SHP77 treated with DMSO at 0.1 percent for 48 hours (cell line): ENCODE data around the gene GPC6.

Experiments
- DNase-seq: peaks from one replicate; lab custom pipeline; 2025; lab: John Stamatoyannopoulos, UW

The GPC6 gene

DNA sequence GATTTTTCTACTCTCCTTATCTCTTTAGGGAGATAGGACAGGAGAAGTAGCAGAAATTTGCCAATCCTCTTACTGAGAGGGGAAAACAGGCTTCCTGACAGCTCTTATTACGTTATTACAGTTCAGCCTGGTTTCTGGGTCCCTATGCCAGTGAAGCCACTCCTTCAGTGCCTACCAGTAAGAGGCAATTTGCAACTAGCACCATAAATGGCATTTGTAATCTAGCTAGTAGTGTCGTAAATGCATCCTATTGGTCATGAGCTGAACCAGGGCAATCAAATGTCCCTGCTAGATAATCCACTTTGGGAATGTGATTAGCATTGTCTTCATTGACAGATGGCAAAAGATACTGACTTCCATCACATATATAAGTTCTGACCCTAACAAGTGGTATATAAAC is 824.1 kb downstream of the GPC6 start:
- DNase-seq = no peak

DNA sequence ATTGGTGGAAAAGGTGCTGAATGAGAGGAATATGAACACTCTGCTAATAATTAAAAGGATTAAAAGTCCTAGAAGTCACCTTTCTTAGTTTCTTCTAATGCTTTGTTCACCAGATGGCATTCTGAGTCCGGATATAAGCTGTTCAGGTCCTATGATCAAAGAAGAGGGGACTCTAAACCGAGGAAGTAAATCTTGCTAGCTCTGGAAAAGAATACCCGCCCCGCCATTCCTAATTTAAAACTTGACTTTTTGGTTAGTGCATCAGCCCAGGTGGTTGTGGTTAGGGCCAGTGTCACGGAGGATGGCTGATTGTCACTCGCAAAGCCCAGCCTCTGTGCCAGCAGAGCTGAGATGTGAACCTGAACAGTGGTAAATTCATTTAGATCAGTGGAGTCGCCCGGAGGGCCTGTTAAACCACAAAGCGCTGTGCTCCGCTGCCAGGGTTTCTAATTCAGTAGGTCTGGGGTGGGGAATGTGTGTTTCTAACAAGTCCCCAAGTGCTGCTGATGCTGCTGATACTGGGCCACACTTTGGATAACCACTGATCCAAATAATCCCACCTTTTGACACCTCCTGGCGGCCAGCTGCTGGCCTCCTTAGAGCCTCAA is 827.5 kb downstream of the GPC6 start:
- no peak for DNase-seq

DNA sequence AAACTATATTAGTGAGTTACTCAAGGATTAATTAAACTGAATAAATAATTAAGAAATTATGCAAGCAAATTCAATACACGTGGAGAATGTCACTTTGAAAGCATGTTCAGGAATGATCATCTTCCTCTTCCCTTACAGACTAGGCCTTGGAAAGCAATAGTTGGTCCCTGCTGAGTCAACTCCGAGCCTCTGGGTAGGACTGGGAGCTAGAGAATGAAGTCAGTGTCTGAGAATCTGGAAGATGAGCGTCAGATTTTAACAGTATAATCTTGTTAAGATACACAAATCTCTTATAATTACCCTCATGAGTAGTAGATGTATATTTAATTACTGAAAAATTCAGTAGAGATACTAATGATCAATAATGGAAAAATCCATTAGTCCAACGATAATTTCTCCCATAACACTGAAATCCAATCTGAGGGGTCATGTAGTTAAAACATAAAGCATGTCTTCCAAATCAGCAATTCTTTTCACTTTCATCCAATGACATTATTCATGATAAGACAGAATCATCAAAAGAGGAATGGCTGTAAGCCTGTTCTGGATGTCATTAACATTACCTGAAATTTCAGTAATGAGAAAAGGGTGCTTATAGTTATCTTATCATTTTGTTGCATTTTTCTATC is 829.9 kb downstream of the GPC6 start:
- DNase-seq = no peak

DNA sequence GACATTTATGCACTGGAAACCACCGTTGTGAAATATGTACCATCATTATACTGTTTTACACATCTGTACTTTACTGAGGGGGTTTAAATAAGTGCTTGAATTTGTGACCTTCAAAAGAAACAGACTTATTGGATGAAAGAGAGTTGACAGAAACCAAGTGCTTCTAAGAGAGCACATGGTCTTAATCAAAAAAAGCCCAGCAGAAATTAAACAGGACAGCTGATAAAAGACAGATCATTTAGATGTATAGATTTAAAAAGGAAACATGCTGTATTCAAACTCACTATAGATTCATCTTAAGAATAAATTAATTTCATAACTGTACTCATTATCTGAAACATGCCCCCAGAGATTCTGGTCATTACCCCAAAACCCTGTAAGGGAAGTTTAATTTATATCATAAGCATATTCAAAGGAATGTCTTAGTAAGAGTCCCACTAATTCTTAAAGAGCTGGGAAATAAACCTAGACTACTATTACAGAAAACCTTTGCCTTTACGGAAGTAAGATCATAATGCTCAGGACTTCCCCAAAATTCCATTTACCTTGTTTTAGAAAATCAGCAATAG is 831.1 kb downstream of the GPC6 start:
- DNase-seq = no peak

DNA sequence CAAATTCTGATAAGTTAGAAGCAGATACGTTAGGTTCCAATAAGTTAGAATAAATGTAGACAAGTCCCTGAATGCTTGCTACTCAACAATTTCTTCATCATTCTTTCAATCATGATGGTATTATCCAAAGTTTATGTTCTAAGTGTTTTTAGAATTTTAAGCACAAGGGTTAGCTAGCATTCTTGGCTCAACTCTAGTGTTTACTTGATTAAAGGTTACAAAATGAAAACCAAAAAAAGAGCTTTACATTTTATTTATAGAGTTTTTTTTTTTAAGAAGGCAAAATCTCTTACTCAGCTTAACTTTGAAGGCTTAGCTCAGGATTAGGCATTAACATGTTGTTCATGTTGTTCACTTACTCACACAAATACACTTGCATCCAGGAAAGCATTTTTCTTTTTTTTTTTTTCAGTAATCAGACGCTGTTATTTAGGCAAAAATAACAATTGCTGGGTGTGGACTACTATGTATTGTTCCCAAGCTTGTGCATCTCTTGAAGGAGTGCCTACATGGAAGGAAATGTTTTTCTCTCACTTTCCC is 832.3 kb downstream of the GPC6 start:
- DNase-seq = no peak

DNA sequence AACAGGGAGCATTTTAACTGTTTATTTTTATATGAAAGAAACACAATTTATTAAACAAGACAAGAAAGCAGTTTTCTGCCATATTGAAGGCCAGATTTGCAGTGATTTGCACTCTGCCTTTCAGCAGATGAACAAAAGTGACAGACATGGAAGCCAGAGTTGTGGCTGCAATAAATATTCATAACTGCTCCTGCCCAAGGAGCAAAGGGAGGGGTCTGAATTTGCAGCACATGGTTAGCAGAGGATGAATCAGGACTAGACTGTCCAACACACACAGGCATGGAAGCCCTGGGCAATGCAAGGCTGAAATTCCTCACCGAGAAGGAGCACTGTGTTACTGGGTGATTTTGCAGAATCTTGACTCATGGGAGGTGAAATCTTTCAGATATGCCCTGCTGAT is 834.7 kb downstream of the GPC6 start:
- no peak for DNase-seq

DNA sequence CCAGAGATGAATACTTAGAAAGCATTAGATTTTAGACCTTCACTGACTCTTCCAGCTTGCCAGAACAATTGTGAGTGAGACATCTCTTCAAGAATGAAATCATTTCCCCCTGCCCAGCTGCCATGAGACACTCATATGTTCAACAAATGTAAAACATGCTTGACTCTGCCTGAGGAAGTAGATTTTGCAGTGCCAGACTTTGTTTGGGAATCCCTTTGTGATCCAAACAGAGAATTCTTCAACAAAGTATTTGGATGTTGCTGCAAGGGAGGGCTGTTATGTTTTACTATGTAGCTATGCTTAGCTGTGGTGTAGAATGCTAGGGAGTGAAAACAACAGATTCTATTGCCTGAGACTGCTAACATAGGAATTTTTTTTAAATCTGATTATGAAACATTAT is 836.5 kb downstream of the GPC6 start:
- DNase-seq = no peak

DNA sequence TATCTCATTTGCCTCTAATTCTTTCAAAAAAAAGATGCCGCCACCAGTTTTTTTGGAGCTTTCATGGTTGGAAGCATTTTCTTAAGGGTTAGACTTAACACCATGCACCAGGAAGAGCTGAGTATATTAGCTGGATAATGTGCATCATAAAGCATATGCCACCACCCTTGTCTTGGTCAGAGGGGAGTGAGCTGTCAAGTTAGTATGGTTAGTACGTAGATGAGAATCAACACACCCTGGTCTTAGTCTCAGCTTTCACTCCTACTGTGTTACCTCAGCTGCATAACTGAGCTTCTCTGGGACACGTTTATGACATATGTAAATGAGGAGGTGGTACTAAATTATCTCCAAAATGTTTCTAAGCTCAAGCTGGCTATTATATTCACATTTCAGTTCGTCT is 837.2 kb downstream of the GPC6 start:
- DNase-seq = no peak

DNA sequence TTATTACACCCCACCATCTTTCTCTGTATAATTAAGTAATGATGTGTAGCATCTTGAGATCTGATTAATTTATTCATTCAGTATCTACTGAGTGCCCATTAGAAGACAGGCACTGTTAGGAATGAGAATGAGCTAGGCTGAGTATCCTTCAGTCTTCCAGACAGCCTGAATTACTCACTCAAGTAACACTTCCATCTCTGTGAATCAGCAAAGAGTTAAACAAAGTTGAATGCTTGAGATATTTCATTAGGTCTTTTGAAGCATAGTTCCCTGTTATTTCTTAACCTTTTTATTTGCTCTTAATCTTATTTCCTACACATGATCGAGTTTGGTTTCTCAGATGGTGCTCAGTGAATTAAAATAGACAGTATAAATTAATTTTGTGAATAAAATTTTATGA is 839.1 kb downstream of the GPC6 start:
- no peak for DNase-seq

DNA sequence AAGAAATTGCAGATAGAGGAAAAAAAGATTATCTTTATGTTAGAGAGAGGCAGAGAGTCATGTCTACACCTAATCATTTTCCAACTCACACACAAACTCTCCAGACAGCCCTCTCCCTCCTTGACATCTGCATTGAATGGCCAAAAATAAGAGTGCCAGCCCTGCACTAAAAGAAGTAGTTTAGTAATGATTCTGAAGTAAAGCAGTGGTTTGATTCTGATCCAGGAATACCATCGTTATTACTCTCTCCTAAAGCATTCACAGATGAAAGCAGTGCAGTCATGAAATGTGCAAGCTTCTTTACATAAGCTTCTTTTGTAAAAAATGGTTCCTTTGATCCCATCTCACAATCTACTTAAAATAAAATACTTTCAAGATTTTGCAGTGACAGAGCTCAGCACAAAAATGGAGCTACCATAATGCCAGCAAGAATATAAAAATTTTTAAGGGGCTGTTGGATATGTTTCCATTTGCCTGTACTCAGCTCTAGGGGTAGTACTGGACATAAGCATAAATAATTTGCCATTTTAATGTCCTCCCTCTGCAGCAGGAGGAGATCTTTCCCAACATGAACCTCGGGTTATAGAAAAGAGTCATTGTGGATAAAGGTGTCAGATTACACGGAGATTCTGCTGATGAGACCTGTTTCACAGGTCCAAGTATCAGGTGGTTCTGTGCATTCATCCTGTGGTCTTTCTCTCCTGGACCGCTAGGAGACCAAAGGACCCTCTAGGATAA is 846.6 kb downstream of the GPC6 start:
- DNase-seq = peak; percentile 35

DNA sequence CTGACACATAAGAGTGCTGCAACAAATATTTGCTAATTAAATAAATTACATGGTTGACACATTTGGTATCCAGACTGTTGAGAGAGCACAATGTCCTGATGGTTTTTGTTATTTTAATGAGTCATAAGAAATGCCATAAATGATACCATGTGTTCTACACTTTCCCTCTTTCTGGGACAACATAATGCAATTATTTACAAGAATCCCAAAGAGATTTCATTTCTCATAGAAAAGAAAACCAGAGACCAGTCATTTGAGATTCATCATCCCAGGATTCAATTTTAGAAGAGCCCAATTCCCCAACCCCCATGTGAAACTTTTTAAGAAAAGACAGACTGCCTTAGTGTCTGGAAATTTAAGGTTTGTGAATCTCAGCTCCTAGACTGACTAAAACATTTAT is 853.3 kb downstream of the GPC6 start:
- DNase-seq = no peak

DNA sequence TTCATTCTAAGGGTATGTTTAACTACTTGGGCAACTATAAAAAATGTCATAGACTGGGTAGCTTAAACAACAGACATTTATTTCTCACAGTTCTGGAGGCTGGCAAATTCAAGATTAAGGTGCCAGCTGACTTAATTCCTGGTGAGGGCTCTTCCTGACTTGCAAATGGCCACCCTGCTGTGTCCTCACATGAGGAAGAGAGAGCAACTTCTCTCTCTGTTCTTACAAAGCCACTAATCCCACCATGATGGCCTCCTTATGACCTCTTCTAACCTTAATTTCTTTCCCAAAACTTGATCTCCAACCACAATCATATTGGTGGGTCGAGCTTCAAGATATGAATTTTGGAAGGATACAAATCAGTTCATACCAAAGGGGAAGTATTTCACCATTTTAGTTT is 853.9 kb downstream of the GPC6 start:
- DNase-seq = no peak

DNA sequence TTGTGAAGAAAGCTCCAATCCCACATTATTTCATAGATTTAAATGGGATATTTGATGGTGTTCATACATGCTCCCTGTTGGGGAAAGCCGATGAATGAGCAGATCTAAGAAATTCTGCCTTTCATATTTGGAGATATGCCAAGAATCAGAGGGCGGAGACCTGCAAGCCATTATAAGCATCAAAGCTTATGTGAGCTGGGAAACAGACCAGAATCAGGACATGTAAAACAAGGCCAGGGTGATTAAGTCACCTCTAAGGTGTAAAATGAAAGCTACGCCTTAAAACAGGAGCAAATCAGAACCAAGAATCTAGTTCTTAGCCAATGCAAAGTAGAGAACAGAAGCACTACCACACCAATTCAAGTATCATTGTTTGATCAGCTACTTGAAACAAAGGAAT is 860.5 kb downstream of the GPC6 start:
- DNase-seq = no peak

DNA sequence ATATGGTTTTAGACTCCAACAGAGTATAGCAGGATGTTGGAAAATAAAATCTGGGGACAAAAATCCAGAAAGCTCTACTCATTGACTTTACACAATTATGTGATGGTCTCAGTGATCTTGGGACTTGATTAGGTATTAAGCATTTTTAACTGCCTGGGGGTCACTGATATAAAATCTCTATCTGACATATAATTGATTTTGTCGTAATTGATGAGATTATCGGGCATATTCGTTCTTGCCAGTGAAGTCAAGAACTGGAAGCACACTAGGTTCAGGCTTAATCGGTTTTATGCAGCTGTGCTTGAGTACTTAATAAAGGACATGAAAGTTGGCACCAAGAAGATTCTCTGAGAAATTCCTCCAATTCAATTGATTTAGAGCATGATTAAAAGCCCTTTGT is 862.1 kb downstream of the GPC6 start:
- no peak for DNase-seq

DNA sequence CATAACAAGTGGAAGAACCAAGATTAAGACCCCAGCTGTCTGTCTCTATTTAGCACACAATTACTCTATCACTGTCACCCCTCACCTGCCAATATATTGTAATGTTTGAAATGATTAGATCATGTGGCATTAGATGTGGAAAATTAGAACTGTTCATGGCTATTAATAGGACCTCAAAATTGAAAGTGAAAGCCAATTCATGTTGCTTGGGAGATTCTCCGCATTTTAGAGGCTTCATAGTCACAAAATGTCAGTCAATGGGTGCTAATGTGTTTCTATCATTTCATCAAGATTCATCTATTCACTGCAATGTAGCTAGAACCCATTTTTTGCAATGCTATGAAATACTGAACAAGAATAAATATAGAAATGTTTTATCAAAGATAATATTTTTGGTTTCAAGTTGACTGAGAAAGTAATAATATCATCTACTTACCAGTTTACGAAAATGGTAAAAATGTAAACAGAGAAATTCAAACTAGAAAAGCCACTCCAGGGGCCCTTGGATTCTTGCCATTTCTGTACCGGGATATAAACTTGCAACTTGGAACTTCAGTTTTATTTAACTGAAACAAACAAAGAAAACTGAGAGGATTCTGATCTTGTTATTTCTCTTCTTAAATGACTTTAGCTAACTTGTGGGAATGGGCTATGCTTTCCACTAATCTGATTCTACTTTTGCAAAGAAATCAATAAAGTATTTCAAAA is 864.3 kb downstream of the GPC6 start:
- DNase-seq = no peak

DNA sequence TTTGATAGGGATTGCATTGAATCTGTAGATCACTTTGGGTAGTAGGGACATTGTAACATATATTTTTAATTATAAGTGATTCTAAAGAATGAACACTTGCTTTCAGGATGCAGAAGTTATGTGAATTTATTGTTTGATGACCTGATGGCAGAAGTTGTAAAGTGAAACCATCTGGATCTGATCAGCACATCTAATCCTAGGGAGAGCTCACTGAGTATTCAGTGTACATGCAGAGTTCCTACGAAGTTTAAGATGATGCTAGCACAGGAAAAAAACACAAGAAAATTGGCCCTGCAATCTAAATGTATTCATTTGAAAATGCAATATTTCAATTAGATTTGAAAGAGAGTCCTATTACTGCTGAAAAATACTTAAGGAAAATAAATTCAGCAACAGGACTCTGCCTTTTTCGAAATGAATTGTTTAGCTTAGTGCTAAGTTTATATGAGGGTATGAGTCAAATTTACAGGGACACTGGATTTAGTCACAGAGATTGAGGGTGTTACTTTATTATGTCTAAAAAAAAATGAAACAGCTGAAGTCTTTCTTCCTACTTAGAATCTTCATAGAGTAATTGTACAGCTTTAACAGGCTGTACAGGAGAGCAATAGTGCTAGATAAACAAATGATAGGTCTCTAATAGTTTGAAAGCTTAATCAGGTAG is 867.2 kb downstream of the GPC6 start:
- DNase-seq = no peak

DNA sequence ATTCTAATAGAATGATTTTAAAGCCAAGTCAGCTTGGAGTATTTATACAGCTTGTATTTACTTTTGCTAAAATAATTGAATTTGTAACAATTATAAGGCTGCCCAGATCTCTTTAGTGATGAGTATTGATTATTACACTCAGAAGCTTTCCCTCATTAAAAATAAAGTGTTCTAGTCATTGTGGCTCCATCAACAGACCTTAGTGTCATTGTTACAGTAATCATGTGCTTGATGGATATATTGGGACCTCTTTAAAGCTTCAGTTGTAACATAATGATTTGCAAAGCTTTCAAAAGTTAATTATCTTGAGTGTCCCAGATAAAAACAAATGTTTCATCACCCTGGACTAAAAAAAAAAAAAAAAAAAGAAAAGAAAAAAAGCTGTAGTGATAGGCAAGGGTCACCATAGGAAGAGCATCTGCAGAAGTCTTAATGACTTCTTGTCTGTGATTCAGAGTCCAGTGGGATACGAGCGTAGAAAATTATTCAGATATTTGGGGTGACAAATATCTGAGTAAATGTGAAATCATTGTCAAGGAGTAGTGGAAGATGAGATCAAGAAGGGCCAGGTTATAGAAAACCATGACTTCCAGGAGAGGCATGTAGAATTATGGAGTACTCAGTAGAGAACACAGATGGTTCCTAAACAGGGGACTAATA is 883.2 kb downstream of the GPC6 start:
- no peak for DNase-seq

DNA sequence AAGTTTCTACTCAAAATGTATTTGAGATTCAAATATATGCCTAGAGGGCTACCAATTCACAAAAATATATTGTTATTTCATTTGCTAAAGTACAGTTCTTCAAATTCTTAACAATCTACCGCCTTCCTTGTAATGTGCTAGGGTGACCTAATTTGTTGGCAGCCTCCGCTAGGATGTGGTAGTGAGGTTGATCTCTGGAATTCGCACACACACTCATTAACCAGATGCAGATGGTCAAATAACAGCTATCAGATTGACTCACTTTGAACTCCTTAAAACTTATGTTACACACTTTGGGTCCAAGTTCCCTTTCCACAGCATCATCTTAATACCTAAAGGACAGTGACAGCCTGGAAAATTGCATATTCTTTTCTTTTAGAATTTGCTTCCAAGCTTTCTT is 885.6 kb downstream of the GPC6 start:
- DNase-seq = no peak

DNA sequence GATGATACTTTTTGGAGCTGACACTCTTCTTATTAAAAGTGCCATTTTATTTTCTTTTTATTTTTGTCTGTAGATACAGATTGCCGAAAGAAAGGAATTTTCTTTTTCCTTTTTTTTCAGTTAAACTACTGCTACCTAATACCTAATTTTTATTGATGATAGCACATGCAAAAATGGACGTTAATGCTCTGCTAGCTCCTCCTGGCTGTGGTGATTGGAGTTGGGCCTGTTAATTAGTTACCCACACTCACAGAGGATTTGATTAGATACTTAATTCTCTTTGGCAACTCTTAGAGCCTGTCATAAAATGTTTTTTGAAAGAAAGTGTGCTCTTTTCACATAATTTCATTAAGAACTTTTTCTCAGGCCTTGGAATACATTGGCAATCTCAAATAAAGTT is 886.1 kb downstream of the GPC6 start:
- no peak for DNase-seq

DNA sequence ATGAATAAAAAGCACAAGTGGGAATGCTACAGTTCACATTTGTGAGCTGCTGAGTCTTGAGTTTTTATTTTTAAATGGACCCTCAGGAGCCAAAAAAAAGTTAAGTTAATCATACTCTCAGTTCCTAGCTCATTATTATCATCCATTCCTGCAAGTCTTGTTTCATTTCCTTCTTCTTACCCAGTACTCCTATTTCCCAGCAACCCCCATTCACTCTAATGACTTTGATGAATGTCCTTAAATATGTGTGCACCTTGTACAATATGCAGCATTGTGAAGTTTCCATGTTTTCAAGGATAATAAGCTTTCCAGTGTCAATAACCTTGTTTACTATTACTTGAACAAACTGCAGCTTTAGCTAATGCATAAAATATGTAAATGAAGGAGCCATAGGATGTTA is 886.6 kb downstream of the GPC6 start:
- DNase-seq = no peak

DNA sequence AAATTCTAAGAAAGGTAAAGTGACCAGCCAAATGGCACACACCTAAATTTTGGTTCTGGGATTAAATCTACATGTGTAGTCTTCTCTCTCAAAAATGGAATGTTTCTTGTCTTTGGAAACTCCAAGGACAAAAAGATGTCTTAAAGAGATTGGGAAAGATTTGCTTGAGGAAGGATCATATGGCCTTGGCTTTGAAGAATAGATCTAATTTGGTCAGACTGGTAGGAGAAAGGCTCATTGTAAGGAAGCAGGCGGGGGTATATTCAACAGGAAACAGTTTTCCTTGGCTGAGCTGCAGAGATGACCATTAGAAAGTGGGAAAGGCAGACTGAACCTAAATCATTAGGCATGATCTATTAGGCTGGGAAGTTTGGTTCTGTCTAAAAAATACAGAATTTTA is 887.6 kb downstream of the GPC6 start:
- DNase-seq = no peak
